Astrocyte (in vitro differentiated cells and primary cell): ENCODE measurements around the gene THBS4. TPM values are rescaled to one million over a fixed set of nuclear protein-coding genes. Genes with fewer than 3 reads are reported as not detected.

ENCODE experiments used
- DNase-seq: peaks from one replicate; pipeline ENCODE4 v3.0.0-alpha.2; 2010; ENCODE audit warnings: low read depth
- FAIRE-seq: peaks from 2 replicates; lab custom pipeline; 2011; peaks lifted over from hg19 to GRCh38; lab: Jason Lieb, UNC
- H2AFZ ChIP-seq: 2 replicates; pipeline ENCODE4 v1.6.0; 2012; ENCODE audit warnings: low read depth, low read length, inconsistent platforms
- H3K27ac ChIP-seq: 2 replicates; pipeline ENCODE4 v1.5.1; 2011; ENCODE audit warnings: low read depth, low read length, inconsistent platforms
- H3K27me3 ChIP-seq: 2 replicates; pipeline ENCODE4 v1.6.0; 2011; ENCODE audit warnings: low read length, inconsistent platforms; ENCODE audit not compliant: insufficient read depth
- H3K36me3 ChIP-seq: 2 replicates; pipeline ENCODE4 v1.5.1; 2011; ENCODE audit warnings: low read length, inconsistent platforms; ENCODE audit not compliant: insufficient read depth
- H3K4me1 ChIP-seq: 2 replicates; pipeline ENCODE4 v1.5.1; 2011; ENCODE audit warnings: low read length, inconsistent platforms; ENCODE audit not compliant: insufficient read depth
- H3K4me2 ChIP-seq: 2 replicates; pipeline ENCODE4 v1.6.0; 2012; ENCODE audit warnings: low read length, inconsistent platforms
- H3K4me3 ChIP-seq: 2 replicates; pipeline ENCODE4 v1.5.1; 2011; ENCODE audit warnings: low read depth, mild to moderate bottlenecking, low read length, inconsistent platforms; ENCODE audit not compliant: insufficient read depth
- H3K79me2 ChIP-seq: 2 replicates; pipeline ENCODE4 v1.6.0; 2012; ENCODE audit warnings: mild to moderate bottlenecking, low read length, inconsistent platforms; ENCODE audit not compliant: insufficient read depth
- H3K9ac ChIP-seq: 2 replicates; pipeline ENCODE4 v1.6.0; 2012; ENCODE audit warnings: mild to moderate bottlenecking, low read length, inconsistent platforms
- H3K9me3 ChIP-seq: 2 replicates; pipeline ENCODE4 v1.5.1; 2012; ENCODE audit warnings: low read depth, mild to moderate bottlenecking, low read length, inconsistent platforms; ENCODE audit not compliant: insufficient read depth
- H4K20me1 ChIP-seq: 2 replicates; pipeline ENCODE4 v1.6.0; 2012; ENCODE audit warnings: low read length, inconsistent platforms; ENCODE audit not compliant: insufficient read depth
- H3K27ac Mint-ChIP-seq: one replicate; pipeline ENCODE4 v1.8.0; 2021; ENCODE audit warnings: mild to moderate bottlenecking, mixed read lengths; ENCODE audit not compliant: unreplicated experiment
- H3K27me3 Mint-ChIP-seq: one replicate; pipeline ENCODE4 v1.8.0; 2021; ENCODE audit warnings: low read depth, mixed read lengths; ENCODE audit not compliant: unreplicated experiment
- H3K36me3 Mint-ChIP-seq: one replicate; pipeline ENCODE4 v1.8.0; 2021; ENCODE audit warnings: low read depth, mixed read lengths; ENCODE audit not compliant: unreplicated experiment
- H3K4me1 Mint-ChIP-seq: one replicate; pipeline ENCODE4 v1.8.0; 2021; ENCODE audit warnings: low read depth, mixed read lengths; ENCODE audit not compliant: unreplicated experiment
- H3K4me3 Mint-ChIP-seq: one replicate; pipeline ENCODE4 v1.8.0; 2021; ENCODE audit warnings: mild to moderate bottlenecking, moderate library complexity, mixed read lengths; ENCODE audit not compliant: unreplicated experiment
- H3K9me3 Mint-ChIP-seq: one replicate; pipeline ENCODE4 v1.8.0; 2021; ENCODE audit warnings: mild to moderate bottlenecking, mixed read lengths; ENCODE audit not compliant: unreplicated experiment
- CTCF ChIP-seq: IDR thresholded peaks from 2 replicates; pipeline ENCODE4 v1.5.1; 2011; ENCODE audit warnings: low read depth, mild to moderate bottlenecking, inconsistent platforms, low read length, moderate library complexity; ENCODE audit not compliant: insufficient read depth
- EZH2 ChIP-seq: IDR thresholded peaks from 2 replicates; pipeline ENCODE4 v1.6.1; 2012; ENCODE audit warnings: mild to moderate bottlenecking, low read length, inconsistent platforms; ENCODE audit not compliant: insufficient read depth
- total RNA-seq: library from RNA; stranded (reverse); gene quantifications from 2 replicates; pipeline ENCODE4 v1.2.1, GENCODE V29; 2021

THBS4 gene
- total RNA-seq, 1 donor from 2014 or later, result 1.1 TPM

- Mint-ChIP-seq H3K36me3 (peaks cover 2% of the 10 kb centered on the region), H3K4me1 (peaks cover 15% of the 10 kb centered on the region), H3K9me3 (peaks cover 3% of the 10 kb centered on the region), H3K4me3 (no peak overlapping the region), H3K27ac (no peak overlapping the region), H3K27me3 (no peaks in the 10 kb centered on the region)
- Histone ChIP-seq H3K4me2 (no peak overlapping the region), H3K79me2 (no peaks in the 10 kb centered on the region), H3K27me3 (no peaks in the 10 kb centered on the region), H3K4me3 (no peak overlapping the region), H3K4me1 (peaks cover 15% of the 10 kb centered on the region), H3K9ac (no peak overlapping the region), H2AFZ (no peak overlapping the region), H3K9me3 (no peaks in the 10 kb centered on the region), H3K27ac (no peak overlapping the region), H4K20me1 (no peaks in the 10 kb centered on the region), H3K36me3 (no peaks in the 10 kb centered on the region)
- TF ChIP-seq CTCF (no peak), EZH2 (no peak)
- DNase-seq, result no peak
- no peak for FAIRE-seq
These were observed 87.4 kb downstream of the THBS4 start for GRCh38 chr5:80122579-80122978.

DNA sequence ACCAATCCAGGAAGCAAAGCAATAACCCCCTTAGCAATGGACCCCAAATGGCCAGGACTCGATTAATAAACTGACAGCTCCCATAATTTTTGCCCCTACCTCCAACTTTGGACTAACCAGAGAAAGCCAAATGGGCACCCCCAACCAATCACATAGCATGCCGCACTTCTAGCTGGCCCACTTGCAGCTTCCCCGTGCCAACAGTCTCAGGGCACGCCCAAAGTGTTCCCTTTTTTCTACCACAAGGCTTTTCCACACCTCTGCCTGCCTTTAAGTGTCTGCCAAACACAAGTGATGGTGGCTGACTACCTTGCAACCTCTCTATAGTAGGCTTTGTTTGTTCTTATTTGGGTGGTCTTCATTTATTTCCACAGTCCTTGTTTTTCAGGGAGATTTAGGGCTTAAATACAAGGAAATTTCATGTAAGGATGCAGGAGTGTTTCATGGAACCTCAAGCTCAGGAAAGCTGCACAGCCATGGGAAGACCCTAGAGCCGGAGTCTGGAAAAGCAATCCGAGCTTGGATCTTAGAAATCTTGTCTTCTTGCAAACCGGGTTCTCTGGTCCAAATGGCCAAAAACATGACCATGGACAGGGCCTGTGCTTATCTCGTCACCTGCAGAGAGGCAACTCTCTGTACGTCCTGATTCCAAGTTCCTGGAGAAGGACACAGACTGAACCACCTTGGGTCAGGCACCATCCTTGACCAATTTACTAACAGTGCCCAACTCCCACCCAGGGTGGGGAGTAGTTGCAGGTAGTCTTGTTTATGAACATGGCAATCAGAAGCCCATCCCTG lies 89.2 kb downstream of the THBS4 start:
- Mint-ChIP-seq H3K27ac (no peak overlapping the region), H3K9me3 (no peaks in the 10 kb centered on the region), H3K4me1 (peaks cover 21% of the 10 kb centered on the region), H3K27me3 (no peaks in the 10 kb centered on the region), H3K36me3 (no peaks in the 10 kb centered on the region), H3K4me3 (no peak overlapping the region)
- no peak overlapping the region for H3K27ac ChIP-seq
- H2AFZ ChIP-seq, result no peak overlapping the region
- FAIRE-seq (no peak), DNase-seq (no peak)
- TF ChIP-seq CTCF (no peak), EZH2 (no peak)
- no peak overlapping the region for H3K4me3 ChIP-seq
- H3K4me1 ChIP-seq, result peaks cover 15% of the 10 kb centered on the region
- H3K79me2 ChIP-seq, result no peaks in the 10 kb centered on the region
- H3K9ac ChIP-seq, result no peak overlapping the region
- H4K20me1 ChIP-seq, result no peaks in the 10 kb centered on the region
- H3K4me2 ChIP-seq, result no peak overlapping the region
- H3K36me3 ChIP-seq, result no peaks in the 10 kb centered on the region
- no peaks in the 10 kb centered on the region for H3K27me3 ChIP-seq
- H3K9me3 ChIP-seq, result no peaks in the 10 kb centered on the region
